KMS-11 (cell line): ENCODE data around the gene PM20D2.

Experiments used
- H2AFZ ChIP-seq: fragments of 200-600 bp; sonication (generic); 2 replicates; pipeline ENCODE4 v1.6.1; 2016; ENCODE audit warnings: antibody characterized with exemption, mixed run types, low read depth
- H3K27ac ChIP-seq: fragments of 200-600 bp; sonication (generic); 2 replicates; pipeline ENCODE4 v1.6.1; 2016; ENCODE audit warnings: mild to moderate bottlenecking, mixed run types
- H3K27me3 ChIP-seq: fragments of 200-600 bp; sonication (generic); 2 replicates; pipeline ENCODE4 v1.6.1; 2017; ENCODE audit warnings: mild to moderate bottlenecking, low read depth, mixed run types, moderate library complexity; ENCODE audit not compliant: insufficient read depth
- H3K36me3 ChIP-seq: fragments of 200-600 bp; sonication (generic); 2 replicates; pipeline ENCODE4 v1.6.1; 2017; ENCODE audit warnings: mild to moderate bottlenecking, mixed run types; ENCODE audit not compliant: insufficient read depth
- H3K4me1 ChIP-seq: fragments of 200-600 bp; sonication (generic); 2 replicates; pipeline ENCODE4 v1.6.1; 2016; ENCODE audit warnings: mild to moderate bottlenecking, low read depth, mixed run types; ENCODE audit not compliant: poor library complexity, severe bottlenecking
- H3K4me2 ChIP-seq: fragments of 200-600 bp; sonication (generic); 2 replicates; pipeline ENCODE4 v1.7.0; 2016; ENCODE audit warnings: mild to moderate bottlenecking, mixed run types
- H3K4me3 ChIP-seq: fragments of 200-600 bp; sonication (generic); IDR thresholded peaks from 2 replicates; pipeline ENCODE4 v1.6.1; 2017; ENCODE audit warnings: low read depth, low read length, mixed read lengths; ENCODE audit not compliant: insufficient read depth
- H3K79me2 ChIP-seq: fragments of 200-600 bp; sonication (generic); 2 replicates; pipeline ENCODE4 v1.6.1; 2016; ENCODE audit warnings: low read depth, mixed run types; ENCODE audit not compliant: insufficient read depth
- H3K9ac ChIP-seq: fragments of 200-600 bp; sonication (generic); 2 replicates; pipeline ENCODE4 v1.6.1; 2016; ENCODE audit warnings: mild to moderate bottlenecking, mixed run types
- H4K20me1 ChIP-seq: fragments of 200-600 bp; sonication (generic); 2 replicates; pipeline ENCODE4 v1.6.1; 2016; ENCODE audit warnings: mild to moderate bottlenecking, mixed run types; ENCODE audit not compliant: insufficient read depth
- CTCF ChIP-seq: fragments of 200-600 bp; sonication (generic); conservative IDR thresholded peaks from 2 replicates; pipeline ENCODE4 v1.6.1; 2017; ENCODE audit warnings: low read depth, mild to moderate bottlenecking, antibody characterized with exemption, low read length, moderate library complexity, mixed read lengths

Gene PM20D2

GRCh38 chr6:89145956-89146717, at the start of gene PM20D2:
Gene PM20D2, plus strand, starts transcription at chr6:89146055. Its CDS starts 90 bp downstream, at chr6:89146145.
- peaks cover 30% of the 10 kb centered on the region for H3K79me2 ChIP-seq
- no peak within 1 kb of the TSS for H3K4me3 ChIP-seq
- H3K9ac ChIP-seq: peak within 1 kb of the TSS; percentile 95
- peak within 1 kb of the TSS; percentile 94 for H3K27ac ChIP-seq
- H3K4me1 ChIP-seq: peaks cover 29% of the 10 kb centered on the region
- no peaks in the 10 kb centered on the region for H4K20me1 ChIP-seq
- peak within 1 kb of the TSS; percentile 62 for H3K4me2 ChIP-seq
- H2AFZ ChIP-seq: peak within 1 kb of the TSS; percentile 82
- no peaks in the 10 kb centered on the region for H3K36me3 ChIP-seq
- no peaks in the 10 kb centered on the region for H3K27me3 ChIP-seq
- TF ChIP-seq CTCF: no peak

- Histone ChIP-seq H2AFZ (peak overlapping the region; percentile 48), H3K36me3 (no peaks in the 10 kb centered on the region), H3K79me2 (no peaks in the 10 kb centered on the region), H4K20me1 (no peaks in the 10 kb centered on the region), H3K4me2 (peak overlapping the region; percentile 57), H3K27ac (peak overlapping the region; percentile 20; the same call in 1 of the 2 replicates), H3K27me3 (no peaks in the 10 kb centered on the region), H3K4me1 (peaks cover 14% of the 10 kb centered on the region), H3K4me3 (no peak overlapping the region), H3K9ac (no peak overlapping the region)
- no peak for TF ChIP-seq CTCF
Measured at GRCh38 chr6:89098461-89098860, 47.4 kb upstream of the PM20D2 start.

GRCh38 chr6:89100114-89100513, 45.7 kb upstream of the PM20D2 start:
- no peak overlapping the region for H2AFZ ChIP-seq
- no peaks in the 10 kb centered on the region for H3K27me3 ChIP-seq
- H3K4me1 ChIP-seq: peaks cover 14% of the 10 kb centered on the region
- no peak overlapping the region for H3K9ac ChIP-seq
- no peak overlapping the region for H3K27ac ChIP-seq
- no peaks in the 10 kb centered on the region for H3K79me2 ChIP-seq
- H3K4me3 ChIP-seq: no peak overlapping the region
- H3K36me3 ChIP-seq: no peaks in the 10 kb centered on the region
- no peak overlapping the region for H3K4me2 ChIP-seq
- TF ChIP-seq CTCF: no peak
- H4K20me1 ChIP-seq: no peaks in the 10 kb centered on the region

GRCh38 chr6:89110284-89110683, 35.6 kb upstream of the PM20D2 start:
- no peak overlapping the region for H3K9ac ChIP-seq
- H3K27ac ChIP-seq: no peak overlapping the region
- H3K4me2 ChIP-seq: no peak overlapping the region
- no peak overlapping the region for H2AFZ ChIP-seq
- TF ChIP-seq CTCF: no peak
- no peaks in the 10 kb centered on the region for H3K36me3 ChIP-seq
- H3K4me3 ChIP-seq: no peak overlapping the region
- H3K27me3 ChIP-seq: no peaks in the 10 kb centered on the region
- H3K79me2 ChIP-seq: no peaks in the 10 kb centered on the region
- H3K4me1 ChIP-seq: no peaks in the 10 kb centered on the region
- H4K20me1 ChIP-seq: no peaks in the 10 kb centered on the region
